ENCODE results near the gene SYNGR4.

The SYNGR4 gene

DNA sequence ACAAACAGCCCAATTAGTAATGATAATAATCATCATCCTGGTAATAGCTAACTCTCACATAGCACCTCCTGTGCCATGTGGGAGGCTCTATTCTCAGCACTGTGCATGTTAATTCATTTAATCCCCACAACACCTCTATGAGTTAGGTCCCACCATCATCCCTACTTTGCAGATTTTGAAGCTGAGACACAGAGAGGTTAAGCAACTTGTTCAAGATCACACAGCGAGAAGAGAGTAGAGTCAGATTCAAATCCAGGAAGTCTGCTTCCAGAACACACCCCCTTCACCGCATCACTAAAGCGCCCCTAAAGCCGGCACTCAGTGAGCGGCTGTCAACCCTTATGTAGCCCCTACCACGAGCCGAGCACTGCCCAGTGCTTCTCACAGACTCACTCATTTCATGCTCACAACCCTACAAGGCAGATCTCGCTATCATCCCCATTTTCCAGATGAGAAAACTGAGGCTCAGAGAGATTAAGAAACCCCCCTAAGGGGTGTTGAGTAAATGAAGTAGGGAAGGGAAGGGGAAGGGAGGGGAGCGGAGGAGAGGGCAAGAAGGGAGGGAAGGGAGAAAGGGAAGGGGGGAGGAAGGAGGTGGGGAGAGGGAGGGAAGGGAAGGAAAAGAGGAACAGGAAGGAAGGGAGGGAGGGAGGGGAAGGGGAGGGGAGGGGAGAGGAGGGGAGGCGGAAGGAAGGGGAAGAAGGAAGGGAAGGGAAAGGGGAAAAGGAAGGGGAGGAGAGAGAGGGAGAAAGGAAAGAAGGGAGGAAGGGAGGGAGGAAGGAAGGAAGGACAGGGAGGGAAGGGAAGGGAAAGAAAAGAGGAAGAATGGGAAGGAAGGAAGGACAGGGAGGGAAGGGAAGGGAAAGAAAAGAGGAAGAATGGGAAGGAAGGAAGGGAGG lies 22.4 kb upstream of the SYNGR4 start:
- no peak for DNase-seq

GRCh38 chr19:48342414-48342738 lies 21.8 kb upstream of the SYNGR4 start:
- DNase-seq = no peak

- no peak for DNase-seq
Measured at GRCh38 chr19:48342841-48343540, 21.2 kb upstream of the SYNGR4 start.

GRCh38 chr19:48344892-48345291 lies 19.3 kb upstream of the SYNGR4 start:
- peak; percentile 29 for DNase-seq

DNA sequence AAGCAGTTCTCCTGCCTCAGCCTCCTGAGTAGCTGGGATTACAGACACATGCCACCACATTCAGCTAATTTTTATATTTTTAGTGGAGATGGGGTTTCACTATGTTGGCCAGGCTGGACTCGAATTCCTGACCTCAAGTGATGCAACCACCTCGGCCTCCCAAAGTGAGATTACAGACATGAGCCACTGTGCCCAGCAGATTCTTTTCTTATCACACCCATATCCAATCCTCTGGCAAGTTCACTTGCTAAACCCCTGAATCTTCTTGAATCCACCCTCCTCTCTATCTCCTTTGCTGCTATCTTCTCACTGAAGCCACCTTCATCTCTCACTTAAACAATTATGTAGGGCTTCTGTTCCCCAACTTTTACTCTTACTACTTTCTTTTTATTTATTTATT lies 18.0 kb upstream of the SYNGR4 start:
- DNase-seq = peak; percentile 61

- no peak for DNase-seq
Measured at GRCh38 chr19:48348045-48348444, 16.1 kb upstream of the SYNGR4 start.

DNA sequence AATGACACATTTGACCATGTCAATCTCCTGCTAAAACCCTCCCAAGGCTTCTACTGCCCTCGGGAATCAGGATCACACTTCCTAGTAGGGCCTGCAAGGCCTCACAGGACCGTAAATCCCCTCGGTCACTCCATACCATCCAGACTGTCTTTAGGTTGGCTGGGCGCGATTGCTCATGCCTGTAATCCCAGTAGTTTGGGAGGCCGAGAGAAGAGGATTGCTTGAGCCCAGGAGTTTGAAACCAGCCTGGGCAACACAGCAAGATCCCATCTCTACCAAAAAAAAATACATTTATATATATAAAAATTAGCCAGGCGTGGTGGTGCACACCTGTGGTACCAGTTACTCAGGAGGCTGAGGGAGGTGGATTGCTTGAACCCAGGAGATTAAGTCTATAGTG lies 15.4 kb upstream of the SYNGR4 start:
- DNase-seq = no peak

DNA sequence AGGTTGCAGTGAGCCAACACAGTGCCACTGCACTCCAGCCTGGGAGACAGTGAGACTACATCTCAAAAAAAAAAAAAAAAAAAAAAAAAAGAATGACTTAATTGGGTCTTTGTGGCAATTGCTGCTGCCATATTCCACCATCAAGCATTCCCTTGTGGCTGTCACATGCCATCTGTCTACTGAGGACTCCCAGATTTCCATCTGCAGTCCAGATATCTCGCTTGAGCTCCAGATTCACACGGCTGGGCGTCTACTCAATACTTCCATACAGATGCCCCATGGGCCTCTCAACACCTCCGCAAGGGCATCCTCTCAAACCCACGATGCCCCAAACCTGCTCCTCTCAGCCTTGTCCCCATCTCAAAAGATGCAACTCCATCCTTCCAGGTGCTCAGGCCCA lies 13.3 kb upstream of the SYNGR4 start:
- DNase-seq = no peak

GRCh38 chr19:48351341-48351752 lies 12.8 kb upstream of the SYNGR4 start:
- DNase-seq = peak; percentile 71

DNA sequence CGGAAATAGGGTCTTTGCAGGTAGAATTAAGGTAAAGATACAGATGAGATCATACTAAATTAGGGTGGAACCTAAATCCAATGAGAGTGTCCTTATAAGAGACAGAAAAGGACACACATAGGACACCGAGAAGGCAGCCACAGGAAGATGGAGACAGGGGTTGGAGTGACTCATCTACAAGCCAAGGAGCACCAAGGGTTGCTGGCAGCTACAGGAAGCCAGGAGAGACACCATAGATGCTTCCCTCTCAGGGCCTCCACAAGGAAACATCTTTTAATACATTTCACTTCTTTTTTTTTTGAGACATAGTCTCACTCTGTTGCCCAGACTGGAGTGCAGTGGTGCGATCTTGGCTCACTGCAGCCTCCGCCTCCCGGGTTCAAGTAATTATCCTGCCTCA lies 10.5 kb upstream of the SYNGR4 start:
- no peak for DNase-seq

DNA sequence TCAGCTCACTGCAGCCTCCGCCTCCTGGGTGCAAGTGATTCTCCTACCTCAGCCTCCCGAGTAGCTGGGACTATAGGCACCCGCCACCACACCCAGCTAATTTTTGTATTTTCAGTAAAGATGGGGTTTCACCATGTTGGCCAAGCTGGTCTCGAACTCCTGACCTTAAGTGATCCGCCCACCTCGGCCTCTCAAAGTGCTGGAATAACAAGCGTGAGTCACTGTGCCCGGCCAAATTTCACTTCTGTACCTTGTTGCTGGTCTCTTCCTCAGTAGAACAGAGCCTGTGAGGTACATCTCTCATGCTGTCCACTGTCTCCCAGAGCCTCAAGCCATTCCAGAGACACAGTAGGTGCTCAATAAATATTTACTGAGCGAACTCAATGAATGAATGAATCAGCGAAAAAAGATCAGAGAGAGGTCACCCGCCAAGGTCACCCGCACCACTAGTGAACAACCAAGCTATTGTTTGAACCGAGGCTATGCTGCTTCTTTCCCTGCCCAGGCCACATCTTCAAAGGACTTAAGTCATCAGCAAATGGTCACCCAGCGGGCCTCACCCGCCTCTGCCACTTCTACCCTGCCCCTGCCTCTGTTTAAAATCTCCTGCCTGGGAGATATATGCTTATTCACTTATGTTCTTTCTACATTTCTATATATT lies 9.7 kb upstream of the SYNGR4 start:
- DNase-seq = no peak

- DNase-seq = no peak
Measured at GRCh38 chr19:48355365-48355954, 8.7 kb upstream of the SYNGR4 start.

DNA sequence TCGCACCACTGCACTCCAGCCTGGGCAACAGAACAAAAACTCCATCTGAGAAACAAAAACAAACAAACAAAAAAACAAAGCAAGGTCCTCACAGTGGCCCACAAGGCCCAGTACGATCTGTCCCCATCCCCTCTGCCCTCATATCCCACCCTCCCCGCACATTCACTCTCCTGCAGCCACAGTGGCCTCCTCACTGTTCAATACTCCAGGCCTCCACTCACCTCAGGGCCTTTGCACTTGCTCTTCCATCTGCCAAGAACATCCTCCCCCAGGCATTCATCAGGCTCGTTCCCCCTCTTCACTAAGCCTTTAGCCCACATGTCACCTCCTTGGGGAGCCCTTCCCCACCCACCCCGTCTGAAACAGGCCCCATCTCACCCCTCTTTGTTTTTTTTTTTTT lies 5.0 kb upstream of the SYNGR4 start:
- no peak for DNase-seq

GRCh38 chr19:48361912-48362311 lies 2.3 kb upstream of the SYNGR4 start:
- DNase-seq = no peak

DNA sequence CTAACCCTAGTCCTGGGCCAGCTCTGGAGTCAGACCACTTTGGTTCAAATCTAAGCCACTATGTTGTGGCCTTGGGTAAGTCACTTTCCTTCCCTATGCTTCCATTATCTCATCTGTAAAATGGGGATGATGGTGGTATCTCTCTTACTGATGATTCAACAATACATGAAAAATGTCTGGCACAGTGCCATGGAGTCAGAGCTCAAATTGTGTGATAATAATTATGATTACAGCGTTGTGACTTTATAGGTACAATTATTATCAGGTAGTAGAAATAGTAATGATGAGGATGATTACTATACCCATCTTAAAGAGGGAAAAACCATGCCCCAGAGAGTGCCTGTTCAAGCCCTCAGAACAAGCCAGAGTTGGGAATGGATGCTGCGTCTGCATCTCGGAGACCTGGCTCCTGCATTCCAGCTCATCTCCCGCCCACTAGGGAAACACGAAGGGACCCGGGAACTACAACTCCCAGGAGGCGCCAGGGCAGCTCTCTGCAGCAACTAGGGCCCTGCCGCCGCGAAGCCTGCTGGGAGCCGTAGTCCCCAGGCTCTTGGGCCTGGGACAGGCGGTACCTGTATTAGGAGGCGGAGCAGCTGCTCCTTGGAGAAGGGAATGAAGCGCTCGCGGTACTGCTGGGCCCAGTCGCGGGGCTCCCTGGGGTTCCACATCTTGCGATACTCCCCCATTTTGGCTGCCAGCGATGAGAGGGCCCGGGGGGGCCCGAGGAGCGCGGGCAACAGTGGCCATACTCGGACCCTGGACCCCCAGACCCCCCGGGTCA lies 1.3 kb upstream of the SYNGR4 start:
- DNase-seq = peak; percentile 95

GRCh38 chr19:48363500-48363809 lies 712 bp upstream of the SYNGR4 start:
- no peak for DNase-seq

GRCh38 chr19:48364598-48365348 lies 606 bp downstream of the SYNGR4 start:
- DNase-seq = no peak

DNA sequence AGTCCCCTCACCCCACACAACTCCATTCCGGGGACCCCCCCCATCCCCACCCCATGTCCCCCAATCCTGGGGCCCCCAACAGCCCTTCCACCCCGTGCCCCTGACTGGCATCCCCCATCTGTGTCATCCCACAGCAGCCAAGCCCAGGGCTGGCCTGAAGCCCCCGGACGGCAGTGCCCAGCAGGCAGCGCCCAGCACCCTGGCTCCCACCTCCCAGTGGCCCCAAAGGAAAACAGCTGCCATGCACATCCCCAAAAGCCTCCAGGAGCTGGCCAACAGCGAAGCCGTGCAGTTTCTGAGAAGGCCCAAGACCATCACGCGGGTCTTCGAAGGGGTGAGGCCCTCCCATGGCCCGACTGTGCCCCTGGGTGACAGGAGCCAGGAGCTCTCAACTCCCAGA lies 1.4 kb downstream of the SYNGR4 start:
- DNase-seq = no peak

DNA sequence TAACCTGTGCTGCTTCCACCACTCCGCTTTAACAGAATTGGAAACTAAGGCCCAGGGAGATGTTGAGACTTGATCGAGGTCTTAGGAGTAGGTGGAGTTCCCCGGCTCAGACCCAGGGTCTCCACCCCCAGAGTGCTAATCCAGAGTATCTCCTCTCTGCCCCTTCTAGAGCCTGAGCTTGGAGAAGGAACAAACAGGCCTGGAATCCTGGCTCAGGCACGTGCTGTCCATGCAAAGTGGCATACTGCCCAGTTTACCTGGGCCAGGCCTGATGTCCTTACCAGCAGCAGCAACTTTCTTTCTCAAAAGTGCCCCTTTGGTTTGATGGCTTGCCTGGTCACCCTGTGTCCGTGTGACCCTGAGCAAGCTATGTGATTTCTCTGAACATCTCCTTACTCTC lies 3.7 kb downstream of the SYNGR4 start:
- DNase-seq = no peak

DNA sequence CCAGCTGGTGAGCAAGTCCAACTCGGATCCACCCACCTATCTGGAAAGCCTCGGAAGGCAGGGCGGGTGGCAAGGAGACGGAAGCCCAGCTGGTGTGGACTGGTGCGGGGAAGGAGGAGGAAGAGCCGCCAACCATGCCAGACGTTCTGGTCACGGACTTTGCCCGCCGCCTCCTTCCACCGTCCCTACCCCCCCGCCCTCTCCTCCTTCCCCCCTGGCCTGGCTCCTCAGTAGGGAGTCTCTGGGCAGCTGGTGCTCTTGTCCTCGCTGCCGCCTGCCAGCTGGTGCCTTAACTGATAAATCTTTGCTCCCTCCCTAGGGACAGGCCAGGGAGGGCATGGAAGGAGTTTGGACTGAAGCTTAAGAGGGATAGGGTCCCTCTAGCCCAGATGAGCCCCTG lies 4.8 kb downstream of the SYNGR4 start:
- DNase-seq = no peak

GRCh38 chr19:48370955-48371354 lies 6.8 kb downstream of the SYNGR4 start:
- no peak for DNase-seq

- DNase-seq = no peak
Measured at GRCh38 chr19:48371367-48371766, 7.2 kb downstream of the SYNGR4 start.
